HG02870 (cell line): ENCODE data around the gene ING3.

Source experiments
- ATAC-seq: cut with Tn5 transposase; IDR thresholded peaks from one replicate; pipeline ENCODE4 v1.9.1; 2021; ENCODE audit warnings: mild to moderate bottlenecking, moderate library complexity; ENCODE audit not compliant: unreplicated experiment

Gene ING3

DNA sequence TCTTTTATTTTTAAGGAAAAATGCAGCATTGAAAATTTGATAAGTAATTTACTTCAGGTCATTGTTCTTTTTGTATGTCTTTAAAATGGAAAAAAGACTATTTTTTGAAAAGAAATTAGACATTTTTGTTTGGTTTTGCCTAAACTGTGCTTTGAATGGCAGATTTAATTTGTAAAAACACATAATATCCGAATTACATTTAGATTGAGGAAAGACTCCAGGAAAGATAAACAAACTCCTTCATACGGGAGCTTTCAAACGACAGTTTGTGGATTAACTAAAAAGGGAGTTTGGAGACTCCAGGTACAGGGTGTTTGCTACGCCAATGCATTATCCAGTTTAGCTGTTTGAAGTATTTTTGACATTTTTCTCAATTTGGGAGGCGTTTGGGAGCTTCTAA is 74.0 kb downstream of the ING3 start:
- ATAC-seq, result no peak

DNA sequence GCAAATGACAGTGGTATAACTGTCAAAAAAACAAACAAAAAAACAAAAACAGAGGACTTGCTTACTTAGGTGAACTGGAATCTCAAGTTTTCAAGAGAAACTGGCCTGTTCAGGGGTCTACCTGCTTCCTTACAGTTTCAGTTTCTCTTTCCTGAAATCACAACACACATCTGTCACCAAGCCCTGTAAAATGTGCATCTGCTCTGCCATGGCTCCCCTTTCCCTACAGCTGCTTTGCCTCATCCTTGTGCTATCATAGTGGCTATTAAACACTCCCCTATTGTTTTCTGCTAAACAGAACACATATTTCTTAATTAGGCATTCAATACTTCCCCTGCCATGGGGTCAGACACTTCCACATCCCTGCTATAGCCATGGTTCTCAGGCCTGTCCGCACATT is 75.6 kb downstream of the ING3 start:
- no peak for ATAC-seq

GRCh38 chr7:121026577-121027111 is 76.1 kb downstream of the ING3 start:
- ATAC-seq, result no peak
